Vagina (tissue), 2 donors: Measurements from ENCODE around the gene HADHB.

Experiments
- POLR2AphosphoS5 ChIP-seq, 2 donors: sonication (generic); formaldehyde crosslinking; IDR thresholded peaks; one replicate each; pipeline ENCODE4 v1.9.0; 2017; ENCODE audit warnings: antibody characterized with exemption in 2 of 2, mild to moderate bottlenecking in 2 of 2, low read depth in 1 of 2; ENCODE audit not compliant: insufficient read depth in 1 of 2
- TF ChIP-seq, protein P1 (sequence below), 3 experiments: fragments of 450-650 bp in 2 of 3; fragments of 200-600 bp in 1 of 3; sonication (generic) in 1 of 3; IDR thresholded peaks; one replicate each; pipeline ENCODE4 v1.5.1; 2017 to 2019; ENCODE audit warnings: antibody characterized with exemption in 3 of 3, mild to moderate bottlenecking in 2 of 3, moderate library complexity in 2 of 3

DNA sequence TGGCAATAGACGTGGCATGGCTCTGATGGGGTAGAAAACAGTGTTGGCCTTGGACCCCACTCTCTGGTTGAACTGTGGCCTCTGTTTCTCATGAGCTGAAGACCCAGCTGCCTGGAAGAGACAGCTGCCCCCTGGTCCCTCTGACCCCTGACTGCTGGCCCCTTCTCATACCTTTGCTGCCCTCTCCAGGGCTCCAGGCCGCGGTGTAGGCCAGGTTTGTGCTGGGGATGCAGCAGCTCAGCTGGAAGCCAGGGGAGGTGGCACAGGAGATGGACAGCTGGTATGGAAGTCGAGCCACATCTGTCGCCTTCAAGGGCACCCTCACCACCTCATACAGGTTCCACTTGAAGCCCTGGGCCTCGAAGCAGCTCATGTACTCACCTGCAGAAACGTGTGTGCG, 69.5 kb downstream of the HADHB start:
- TF ChIP-seq POLR2AphosphoS5 (IDR thresholded peaks at IDR 0.05; ENCODE audit: insufficient read depth in 1 of 2, low read depth in 1 of 2): no peak
- TF ChIP-seq, protein P1, sequence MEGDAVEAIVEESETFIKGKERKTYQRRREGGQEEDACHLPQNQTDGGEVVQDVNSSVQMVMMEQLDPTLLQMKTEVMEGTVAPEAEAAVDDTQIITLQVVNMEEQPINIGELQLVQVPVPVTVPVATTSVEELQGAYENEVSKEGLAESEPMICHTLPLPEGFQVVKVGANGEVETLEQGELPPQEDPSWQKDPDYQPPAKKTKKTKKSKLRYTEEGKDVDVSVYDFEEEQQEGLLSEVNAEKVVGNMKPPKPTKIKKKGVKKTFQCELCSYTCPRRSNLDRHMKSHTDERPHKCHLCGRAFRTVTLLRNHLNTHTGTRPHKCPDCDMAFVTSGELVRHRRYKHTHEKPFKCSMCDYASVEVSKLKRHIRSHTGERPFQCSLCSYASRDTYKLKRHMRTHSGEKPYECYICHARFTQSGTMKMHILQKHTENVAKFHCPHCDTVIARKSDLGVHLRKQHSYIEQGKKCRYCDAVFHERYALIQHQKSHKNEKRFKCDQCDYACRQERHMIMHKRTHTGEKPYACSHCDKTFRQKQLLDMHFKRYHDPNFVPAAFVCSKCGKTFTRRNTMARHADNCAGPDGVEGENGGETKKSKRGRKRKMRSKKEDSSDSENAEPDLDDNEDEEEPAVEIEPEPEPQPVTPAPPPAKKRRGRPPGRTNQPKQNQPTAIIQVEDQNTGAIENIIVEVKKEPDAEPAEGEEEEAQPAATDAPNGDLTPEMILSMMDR (IDR thresholded peaks at IDR 0.05): no peak
